Naive thymus-derived CD4-positive, alpha-beta T cell (primary cell): ENCODE results near the gene R3HCC1L. TPM values are rescaled to one million over a fixed set of nuclear protein-coding genes. Genes with fewer than 3 reads are reported as not detected.
"Not testable (repeated sequence)": the region's sequence is repeated elsewhere in the genome, so short reads cannot be mapped to it uniquely, and the experiment has no call there.

ENCODE experiments used
- ATAC-seq: fragments of 150-1000 bp; cut with Tn5 transposase; 2 replicates; pipeline ENCODE4 v1.10.0; 2021; ENCODE audit warnings: mild to moderate bottlenecking, moderate library complexity
- CTCF ChIA-PET: fragments of 350-600 bp; sonication (Branson Sonifier 250); formaldehyde crosslinking; loops from one replicate; lab custom pipeline; 2021; ENCODE audit warnings: antibody characterized with exemption; lab: Charles Lee
- POLR2A ChIA-PET: fragments of 350-600 bp; sonication (Branson Sonifier 250); formaldehyde crosslinking; loops from one replicate; lab custom pipeline; 2021; ENCODE audit warnings: antibody characterized with exemption, inconsistent platforms; lab: Charles Lee
- DNase-seq, 9 donors: peaks; one replicate each; pipeline versions ENCODE4 v3.0.0 to v3.0.0-alpha.2; 2020 to 2022; ENCODE audit warnings: mixed read lengths in 1 of 9
- H3K27ac ChIP-seq: one replicate; pipeline ENCODE4 v1.7.0; 2013; ENCODE audit warnings: mild to moderate bottlenecking, low read depth, low read length, moderate library complexity
- H3K27me3 ChIP-seq, 2 donors: one replicate each; pipeline ENCODE4 v1.7.0; 2013; ENCODE audit warnings: low read length in 2 of 2, mild to moderate bottlenecking in 2 of 2, moderate library complexity in 2 of 2; ENCODE audit not compliant: control insufficient read depth in 2 of 2, insufficient read depth in 2 of 2
- H3K36me3 ChIP-seq, 3 experiments: 1 replicate in 2 of 3; 2 replicates in 1 of 3; pipeline ENCODE4 v1.7.0; 2013; ENCODE audit warnings: low read length in 3 of 3, mild to moderate bottlenecking in 3 of 3, moderate library complexity in 1 of 3; ENCODE audit not compliant: insufficient read depth in 3 of 3, control insufficient read depth in 2 of 3
- H3K4me1 ChIP-seq, 2 donors: one replicate each; pipeline ENCODE4 v1.7.0; 2013; ENCODE audit warnings: low read length in 2 of 2, mild to moderate bottlenecking in 2 of 2, moderate library complexity in 1 of 2; ENCODE audit not compliant: control insufficient read depth in 2 of 2, insufficient read depth in 2 of 2
- H3K4me3 ChIP-seq: 2 replicates; pipeline ENCODE4 v1.7.0; 2013; ENCODE audit warnings: mild to moderate bottlenecking, low read length
- H3K9me3 ChIP-seq, 3 experiments: 1 replicate in 2 of 3; 2 replicates in 1 of 3; pipeline ENCODE4 v1.7.0; 2013; ENCODE audit warnings: low read length in 3 of 3; ENCODE audit not compliant: control insufficient read depth in 2 of 3
- H3K27ac Mint-ChIP-seq, 9 donors: one replicate each; pipeline ENCODE4 v1.8.0; 2020 to 2022; ENCODE audit warnings: mixed read lengths in 9 of 9, mild to moderate bottlenecking in 8 of 9, moderate library complexity in 5 of 9, inconsistent platforms in 2 of 9
- H3K27me3 Mint-ChIP-seq, 5 donors: one replicate each; pipeline ENCODE4 v1.8.0; 2021 to 2022; ENCODE audit warnings: mixed read lengths in 5 of 5, mild to moderate bottlenecking in 1 of 5
- H3K36me3 Mint-ChIP-seq, 5 donors: one replicate each; pipeline ENCODE4 v1.8.0; 2020 to 2022; ENCODE audit warnings: mixed read lengths in 5 of 5, mild to moderate bottlenecking in 3 of 5, inconsistent platforms in 1 of 5
- H3K4me1 Mint-ChIP-seq, 7 donors: one replicate each; pipeline ENCODE4 v1.8.0; 2020 to 2022; ENCODE audit warnings: mixed read lengths in 7 of 7, mild to moderate bottlenecking in 3 of 7, inconsistent platforms in 1 of 7
- H3K4me3 Mint-ChIP-seq, 10 donors: one replicate each; pipeline ENCODE4 v1.8.0; 2020 to 2022; ENCODE audit warnings: mild to moderate bottlenecking in 10 of 10, mixed read lengths in 10 of 10, moderate library complexity in 6 of 10, inconsistent platforms in 2 of 10
- H3K9me3 Mint-ChIP-seq, 11 donors: one replicate each; pipeline ENCODE4 v1.8.0; 2020 to 2022; ENCODE audit warnings: mixed read lengths in 11 of 11, mild to moderate bottlenecking in 4 of 11, inconsistent platforms in 1 of 11, moderate library complexity in 1 of 11
- intact Hi-C, 2 donors: fragments of 100-400 bp; cut with micrococcal nuclease; formaldehyde crosslinking; loops; one replicate each; pipeline ENCODE4 v1.15.1; 2023
- polyA plus RNA-seq, 2 donors: library from polyadenylated mRNA; unstranded; fragments of 300-500 nt; fragmentation: Illumina TruSeq; gene quantifications; one replicate each; pipeline ENCODE4 v1.2.3, GENCODE V29; 2021
- total RNA-seq, 6 experiments: library from RNA in 5 of 6; stranded (reverse) in 5 of 6; gene quantifications; 1 replicate in 5 of 6; 2 replicates in 1 of 6; pipeline ENCODE4 v1.2.3 and lab custom pipeline; 2021 to 2026

Gene R3HCC1L
- total and polyA plus RNA-seq, 7 experiments from 2014 or later, result 9.6 to 25.3 (median 19.6) TPM

GRCh38 chr10:98152778-98153177, 18.3 kb downstream of the R3HCC1L start:
- H3K4me3 ChIP-seq, H3K27me3 ChIP-seq, DNase-seq, H3K4me1 ChIP-seq, POLR2A ChIA-PET, ATAC-seq, H3K27ac Mint-ChIP-seq, intact Hi-C loops, CTCF ChIA-PET, H3K4me3 Mint-ChIP-seq, H3K27ac ChIP-seq, H3K27me3 Mint-ChIP-seq: not testable (repeated sequence)
- H3K9me3 ChIP-seq, result peaks cover 0 to 13% (median 0%) of the 10 kb centered on the region in 3 experiments
- Mint-ChIP-seq H3K4me1 (peaks cover 12 to 67% (median 51%) of the 10 kb centered on the region in 7 donors), H3K9me3 (peaks cover 12 to 41% (median 27%) of the 10 kb centered on the region in 11 donors), H3K36me3 (peaks cover 32 to 74% (median 52%) of the 10 kb centered on the region in 5 donors)
- peaks cover 0 to 14% (median 0%) of the 10 kb centered on the region in 3 experiments for H3K36me3 ChIP-seq

GRCh38 chr10:98153213-98153958, 18.9 kb downstream of the R3HCC1L start:
- H3K27me3 ChIP-seq, POLR2A ChIA-PET, CTCF ChIA-PET: not testable (repeated sequence)

GRCh38 chr10:98154076-98154475, 19.6 kb downstream of the R3HCC1L start:
- H3K4me1 ChIP-seq, result no peaks in the 10 kb centered on the region
- H3K9me3 ChIP-seq, result peaks cover 0 to 13% (median 0%) of the 10 kb centered on the region in 3 experiments
- intact Hi-C loops, result no loop called here
- ATAC-seq (no peak), DNase-seq (no peak)
- H3K9me3 Mint-ChIP-seq, result peaks cover 10 to 28% (median 20%) of the 10 kb centered on the region in 11 donors
- H3K4me3 ChIP-seq, result no peak overlapping the region
- peaks cover 24 to 69% (median 43%) of the 10 kb centered on the region in 5 donors for H3K36me3 Mint-ChIP-seq
- no peaks in the 10 kb centered on the region for H3K27me3 Mint-ChIP-seq
- CTCF ChIA-PET, result no interaction called here
- POLR2A ChIA-PET, result no interaction called here
- no peak overlapping the region for H3K27ac Mint-ChIP-seq
- peaks cover 12 to 62% (median 48%) of the 10 kb centered on the region in 7 donors for H3K4me1 Mint-ChIP-seq
- H3K36me3 ChIP-seq, result peaks cover 0 to 17% (median 0%) of the 10 kb centered on the region in 3 experiments
- no peaks in the 10 kb centered on the region for H3K27me3 ChIP-seq
- no peak overlapping the region for H3K4me3 Mint-ChIP-seq
- no peak overlapping the region for H3K27ac ChIP-seq

More at GRCh38 chr10:98153213-98153958, 18.9 kb downstream of the R3HCC1L start:
- peaks cover 12 to 35% (median 27%) of the 10 kb centered on the region in 11 donors for H3K9me3 Mint-ChIP-seq
- DNase-seq, H3K4me1 ChIP-seq, intact Hi-C loops, H3K27me3 Mint-ChIP-seq, ATAC-seq, H3K27ac Mint-ChIP-seq, H3K4me3 ChIP-seq, H3K27ac ChIP-seq, H3K4me3 Mint-ChIP-seq: not testable (repeated sequence)
- Histone ChIP-seq H3K36me3 (peaks cover 0 to 17% (median 0%) of the 10 kb centered on the region in 3 experiments), H3K9me3 (peaks cover 0 to 13% (median 0%) of the 10 kb centered on the region in 3 experiments)
- H3K36me3 Mint-ChIP-seq, result peaks cover 30 to 75% (median 50%) of the 10 kb centered on the region in 5 donors
- peaks cover 12 to 65% (median 53%) of the 10 kb centered on the region in 7 donors for H3K4me1 Mint-ChIP-seq

- intact Hi-C loops, result no loop called here
- Histone ChIP-seq H3K4me3 (no peak overlapping the region), H3K36me3 (peaks cover 0 to 16% (median 0%) of the 10 kb centered on the region in 3 experiments), H3K27me3 (no peaks in the 10 kb centered on the region), H3K27ac (no peak overlapping the region), H3K4me1 (no peaks in the 10 kb centered on the region), H3K9me3 (no peaks in the 10 kb centered on the region)
- Mint-ChIP-seq H3K4me1 (peaks cover 2 to 45% (median 38%) of the 10 kb centered on the region in 7 donors), H3K9me3 (no peaks in the 10 kb centered on the region), H3K4me3 (no peak overlapping the region), H3K27me3 (no peaks in the 10 kb centered on the region), H3K27ac (no peak overlapping the region), H3K36me3 (peaks cover 6 to 48% (median 23%) of the 10 kb centered on the region in 5 donors)
- no peak for DNase-seq
- ATAC-seq, result no peak
- POLR2A ChIA-PET, result no interaction called here
- CTCF ChIA-PET, result no interaction called here
Observed at GRCh38 chr10:98158576-98158975, 24.1 kb downstream of the R3HCC1L start.

GRCh38 chr10:98163941-98164340, 29.5 kb downstream of the R3HCC1L start:
- intact Hi-C loops, result no loop called here
- ATAC-seq (no peak), DNase-seq (no peak)
- H3K27ac Mint-ChIP-seq, result no peak overlapping the region
- Histone ChIP-seq H3K27me3 (no peaks in the 10 kb centered on the region), H3K9me3 (no peaks in the 10 kb centered on the region), H3K36me3 (peaks cover 4 to 38% (median 6%) of the 10 kb centered on the region in 3 experiments), H3K4me1 (no peaks in the 10 kb centered on the region), H3K27ac (no peak overlapping the region), H3K4me3 (no peak overlapping the region)
- peaks cover 10 to 41% (median 28%) of the 10 kb centered on the region in 5 donors for H3K36me3 Mint-ChIP-seq
- no peak overlapping the region for H3K4me3 Mint-ChIP-seq
- H3K27me3 Mint-ChIP-seq, result no peaks in the 10 kb centered on the region
- H3K9me3 Mint-ChIP-seq, result no peaks in the 10 kb centered on the region
- H3K4me1 Mint-ChIP-seq, result peaks cover 0 to 39% (median 12%) of the 10 kb centered on the region in 7 donors
- ChIA-PET CTCF (no interaction called here), POLR2A (no interaction called here)

GRCh38 chr10:98167191-98167590, 32.7 kb downstream of the R3HCC1L start:
- no peaks in the 10 kb centered on the region for H3K9me3 Mint-ChIP-seq
- Histone ChIP-seq H3K36me3 (peaks cover 4 to 43% (median 6%) of the 10 kb centered on the region in 3 experiments), H3K27me3 (no peaks in the 10 kb centered on the region), H3K27ac (no peak overlapping the region), H3K4me3 (no peak overlapping the region), H3K9me3 (no peaks in the 10 kb centered on the region), H3K4me1 (no peaks in the 10 kb centered on the region)
- DNase-seq (no peak), ATAC-seq (no peak)
- H3K36me3 Mint-ChIP-seq, result peaks cover 9 to 46% (median 27%) of the 10 kb centered on the region in 5 donors
- intact Hi-C loops, result no loop called here
- CTCF ChIA-PET, result no interaction called here
- H3K27me3 Mint-ChIP-seq, result no peaks in the 10 kb centered on the region
- peaks cover 2 to 49% (median 12%) of the 10 kb centered on the region in 7 donors for H3K4me1 Mint-ChIP-seq
- no peak overlapping the region for H3K27ac Mint-ChIP-seq
- POLR2A ChIA-PET, result no interaction called here
- no peak overlapping the region for H3K4me3 Mint-ChIP-seq
